ENCODE results near the gene ROCK2.

Gene ROCK2

GRCh38 chr2:11344342-11344955 lies at the start of gene ROCK2:
Gene ROCK2, minus strand, starts transcription at chr2:11344636. Its CDS starts 500 bp downstream, at chr2:11344136.
- peak; percentile 50 to 51 for DNase-seq

GRCh38 chr2:11393711-11394236 lies 49.3 kb upstream of the ROCK2 start:
- no peak for DNase-seq

GRCh38 chr2:11391942-11392266 lies 47.5 kb upstream of the ROCK2 start:
- DNase-seq, result no peak

GRCh38 chr2:11390399-11390658 lies 45.9 kb upstream of the ROCK2 start:
- DNase-seq, result no peak

DNA sequence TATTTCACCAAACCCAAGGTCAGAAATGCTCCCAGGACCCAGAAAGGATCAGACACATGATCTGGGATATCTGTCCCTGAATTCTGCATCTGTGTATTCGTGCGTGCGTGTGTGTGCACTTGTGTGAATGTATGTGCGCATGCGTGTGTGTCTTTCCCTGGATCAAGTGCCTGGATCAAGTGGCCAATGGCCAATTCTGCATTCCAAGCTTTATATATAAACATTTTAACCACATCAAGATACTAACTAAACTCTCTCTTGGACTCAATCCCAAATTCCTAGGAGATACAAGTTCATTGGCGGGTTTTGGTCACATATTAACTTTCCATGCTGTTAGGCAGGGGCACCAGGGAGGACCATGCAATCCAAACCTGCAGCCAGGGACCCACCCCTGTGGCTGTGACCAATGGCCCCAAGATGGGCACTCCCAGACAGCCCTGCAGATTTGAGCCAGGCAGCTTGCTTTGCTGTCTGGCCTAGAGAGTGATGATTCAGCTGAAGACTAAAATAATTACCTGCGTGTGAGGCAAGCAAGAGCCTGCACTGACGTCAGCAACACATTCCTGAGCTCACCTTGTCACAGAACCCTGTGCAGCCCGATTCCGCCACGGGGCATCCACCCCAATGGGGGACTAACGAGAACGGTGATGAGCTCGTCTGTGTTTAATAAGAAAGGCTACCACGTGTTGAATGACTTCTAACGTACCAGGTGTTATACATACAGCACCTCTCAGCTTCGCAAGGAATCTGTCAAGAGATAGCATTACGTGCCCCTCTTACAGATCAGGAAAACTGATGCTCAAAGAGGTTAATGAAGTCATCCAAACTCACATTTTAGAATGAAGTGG lies 45.3 kb upstream of the ROCK2 start:
- no peak for DNase-seq

- no peak for DNase-seq
Measured at GRCh38 chr2:11389052-11389420, 44.6 kb upstream of the ROCK2 start.

DNA sequence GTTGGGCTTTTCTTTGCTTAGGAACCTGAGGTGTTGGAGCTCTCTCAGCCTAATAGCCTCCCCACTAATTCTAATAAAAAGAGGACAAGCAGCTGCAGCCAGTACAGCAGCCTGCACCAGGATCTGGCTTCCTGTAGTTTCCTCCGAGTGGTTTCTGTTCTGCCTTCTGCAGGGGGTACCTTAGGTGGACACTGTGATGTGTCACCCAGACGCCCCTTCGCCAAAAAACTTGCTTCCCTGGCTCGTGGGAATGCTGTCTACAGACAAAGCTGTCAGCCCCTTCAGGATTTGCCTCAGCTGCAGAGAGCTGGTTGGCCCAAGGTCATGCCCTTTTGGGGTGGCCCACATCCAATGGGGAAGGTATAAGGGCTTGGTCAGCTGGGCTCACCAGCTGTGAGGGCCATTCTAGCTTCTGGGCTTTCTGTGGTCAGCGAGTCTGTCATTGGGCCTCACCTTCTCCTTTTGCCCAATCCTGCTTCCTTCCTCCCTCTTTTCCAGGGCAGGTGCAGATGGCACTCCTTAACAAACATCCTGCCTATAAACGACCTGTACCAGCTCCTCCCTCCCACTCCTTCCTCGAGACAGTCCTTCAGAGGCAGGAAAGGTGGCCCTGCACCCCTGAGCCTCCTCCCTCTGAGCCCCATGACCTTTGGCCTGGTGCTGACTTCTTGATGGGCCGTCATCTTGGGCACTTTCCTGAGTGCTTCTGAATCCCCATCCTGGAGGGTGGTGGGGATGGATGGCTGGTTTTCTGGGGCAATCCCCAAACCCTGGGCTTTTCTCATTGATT lies 44.0 kb upstream of the ROCK2 start:
- no peak for DNase-seq

DNA sequence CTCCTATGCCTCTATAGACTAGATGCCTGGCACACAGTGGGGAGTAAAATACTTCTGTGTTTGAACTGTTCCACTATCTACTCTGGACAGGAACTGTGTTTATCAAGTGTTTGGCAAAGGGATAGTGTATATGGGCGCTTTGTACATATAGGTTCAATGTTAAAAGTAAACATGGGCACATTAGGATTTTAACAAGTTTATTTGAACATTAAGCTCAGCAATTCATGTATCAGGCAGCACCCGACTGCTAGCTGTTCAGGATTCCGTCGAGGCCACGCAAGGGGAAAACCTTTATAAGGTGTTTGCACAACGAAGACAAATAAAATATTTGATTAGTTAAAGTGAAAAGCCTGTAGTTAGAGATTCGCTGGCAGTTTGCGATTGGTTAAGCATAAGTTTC lies 43.4 kb upstream of the ROCK2 start:
- no peak for DNase-seq

GRCh38 chr2:11387100-11387390 lies 42.6 kb upstream of the ROCK2 start:
- DNase-seq, result no peak

- DNase-seq, result no peak
Measured at GRCh38 chr2:11385847-11386246, 41.4 kb upstream of the ROCK2 start.

GRCh38 chr2:11385216-11385615 lies 40.8 kb upstream of the ROCK2 start:
- no peak for DNase-seq

GRCh38 chr2:11379558-11379957 lies 35.1 kb upstream of the ROCK2 start:
- no peak for DNase-seq

DNA sequence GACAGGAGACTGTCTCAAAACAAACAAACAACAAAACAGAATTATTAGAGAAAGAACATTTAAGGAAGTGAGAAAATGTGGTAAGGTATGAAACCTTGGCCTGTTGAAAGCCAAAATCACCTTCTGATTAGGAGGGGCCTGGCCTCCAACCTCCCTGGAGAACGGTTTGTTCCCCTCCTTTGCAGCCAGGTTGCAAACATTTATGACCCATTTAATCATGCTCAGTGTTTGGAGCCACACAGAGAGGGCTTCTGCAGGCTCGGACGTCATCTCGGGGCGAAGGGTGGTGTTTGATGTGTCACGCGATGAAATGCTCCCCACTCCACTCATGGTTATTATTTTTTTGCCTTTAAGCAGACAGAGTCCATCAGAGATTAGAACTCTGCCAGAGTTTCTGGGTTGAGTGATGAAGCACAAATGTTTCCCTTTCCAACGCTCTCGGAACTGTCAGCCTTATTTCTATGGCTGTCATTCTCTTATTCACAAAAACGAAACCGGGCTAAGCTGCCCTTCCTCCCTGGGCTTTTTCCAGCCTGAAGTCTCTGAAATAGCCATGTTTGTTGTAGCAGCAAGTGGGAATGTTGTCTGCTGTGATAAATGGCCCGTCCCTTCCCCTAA lies 33.6 kb upstream of the ROCK2 start:
- DNase-seq, result no peak

DNA sequence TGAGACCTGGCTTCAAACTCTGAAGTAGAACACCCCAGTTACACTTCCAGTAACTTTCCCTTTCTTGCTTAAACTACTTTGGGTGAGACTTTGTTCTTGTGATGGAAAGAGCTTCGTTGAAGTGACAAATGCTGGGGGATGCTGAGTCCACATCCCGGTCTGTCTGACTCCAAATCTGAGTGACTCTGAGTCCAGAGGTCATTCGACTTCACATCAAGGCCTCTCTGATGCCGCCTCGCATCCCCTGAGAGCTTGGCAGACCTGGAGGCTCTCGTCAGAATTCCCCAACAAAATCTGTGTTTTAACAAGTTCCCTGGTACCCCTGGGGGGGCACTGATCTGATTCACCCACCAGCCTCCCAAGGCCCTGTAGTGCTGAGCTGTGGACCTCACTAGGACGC lies 31.6 kb upstream of the ROCK2 start:
- DNase-seq, result no peak

- DNase-seq, result no peak
Measured at GRCh38 chr2:11375689-11376027, 31.2 kb upstream of the ROCK2 start.

DNA sequence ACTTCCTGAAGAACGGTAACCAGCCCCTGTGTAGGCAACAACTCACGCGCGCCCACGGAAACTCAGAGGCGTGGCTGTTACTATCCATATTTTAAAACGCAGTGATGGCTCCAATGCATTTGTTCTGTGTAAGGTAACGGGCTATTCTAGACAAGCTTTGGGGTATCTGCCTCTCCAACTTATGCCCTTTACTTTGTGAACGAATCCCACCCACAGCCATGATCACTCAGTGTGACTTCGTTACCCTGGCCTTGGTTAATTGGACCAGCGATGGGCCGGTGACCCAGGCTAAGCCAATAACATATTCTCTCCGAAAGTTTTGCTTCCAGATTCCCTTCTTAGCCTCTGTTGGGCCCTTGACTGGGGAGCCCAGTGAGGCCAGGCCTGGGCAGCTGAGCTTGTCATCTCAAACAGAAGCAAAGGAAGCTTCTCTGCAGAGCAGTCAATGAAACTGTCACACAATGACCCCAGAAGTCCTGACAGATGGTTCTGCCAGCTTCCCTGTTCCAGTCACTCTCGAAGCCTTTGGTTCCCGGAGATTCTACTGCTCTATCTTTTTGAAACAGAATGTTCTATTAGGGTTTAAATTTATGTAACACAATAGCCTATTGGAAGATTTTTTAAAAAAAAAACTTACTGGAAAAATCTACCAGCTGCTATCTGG lies 30.7 kb upstream of the ROCK2 start:
- no peak for DNase-seq

- no peak for DNase-seq
Measured at GRCh38 chr2:11373096-11373495, 28.7 kb upstream of the ROCK2 start.

DNA sequence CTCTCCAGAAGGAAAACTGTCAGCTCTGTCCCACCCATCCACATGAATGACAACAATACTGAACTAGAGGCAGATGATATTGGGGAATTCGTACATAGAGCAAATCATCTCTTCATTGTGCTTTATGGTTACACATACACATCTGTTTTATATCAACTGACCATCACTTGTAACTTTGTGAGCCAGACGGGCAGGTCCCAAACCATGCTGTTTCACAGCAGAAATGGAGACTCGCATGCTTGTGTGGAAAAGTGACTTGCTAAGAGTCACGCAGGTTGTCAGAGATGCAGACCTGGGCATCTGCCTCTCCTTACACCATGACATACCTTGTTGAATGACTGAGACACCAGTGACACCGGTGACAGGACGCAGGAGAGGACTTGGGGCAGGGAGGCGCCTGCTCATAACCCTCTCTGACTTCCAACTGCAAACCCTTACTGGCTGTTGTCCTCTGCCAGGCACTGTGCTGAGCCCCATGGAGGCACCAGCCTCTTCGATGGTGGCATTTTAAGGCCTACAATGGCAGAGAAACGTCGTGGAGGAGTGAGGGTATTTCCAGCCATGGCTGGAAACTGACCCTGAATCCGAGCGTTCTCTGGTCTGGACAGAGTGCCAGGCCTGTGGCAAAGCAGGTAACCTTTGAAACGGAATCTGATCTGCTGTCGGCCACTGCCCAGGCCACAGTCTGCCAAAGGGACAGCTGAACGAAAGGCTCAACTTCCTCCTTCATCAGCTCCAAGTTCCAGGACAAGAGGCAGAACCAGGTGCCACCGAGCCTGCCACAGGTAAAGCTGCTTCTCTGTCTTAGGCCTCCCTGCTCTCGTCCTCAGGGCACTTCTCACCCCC lies 26.9 kb upstream of the ROCK2 start:
- DNase-seq, result no peak

GRCh38 chr2:11370377-11371091 lies 26.1 kb upstream of the ROCK2 start:
- DNase-seq, result no peak

DNA sequence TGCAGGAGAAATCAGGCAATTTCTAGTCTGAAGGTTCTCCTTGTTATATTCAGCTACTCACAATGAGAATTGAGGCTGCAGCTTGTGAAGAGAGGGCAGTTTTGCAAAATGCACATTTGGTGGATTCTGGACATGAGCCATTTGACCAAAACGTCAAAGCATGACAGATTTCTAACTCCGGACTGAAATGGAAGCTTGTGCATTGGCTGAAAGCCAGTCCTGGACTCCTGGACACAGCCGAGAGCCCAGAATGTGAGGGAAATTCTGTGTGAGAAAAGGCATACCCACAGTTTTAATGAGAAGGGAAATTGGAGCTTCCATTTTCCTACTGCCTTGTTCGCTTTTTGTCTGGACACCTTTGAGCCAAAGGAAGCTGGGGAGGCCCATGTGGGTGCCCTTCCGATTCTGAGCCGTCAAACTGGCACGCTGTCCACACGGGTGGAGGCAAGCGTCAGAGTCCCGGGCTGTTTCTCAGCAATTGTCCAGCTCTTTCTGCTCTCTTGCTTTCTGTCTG lies 23.7 kb upstream of the ROCK2 start:
- no peak for DNase-seq

DNA sequence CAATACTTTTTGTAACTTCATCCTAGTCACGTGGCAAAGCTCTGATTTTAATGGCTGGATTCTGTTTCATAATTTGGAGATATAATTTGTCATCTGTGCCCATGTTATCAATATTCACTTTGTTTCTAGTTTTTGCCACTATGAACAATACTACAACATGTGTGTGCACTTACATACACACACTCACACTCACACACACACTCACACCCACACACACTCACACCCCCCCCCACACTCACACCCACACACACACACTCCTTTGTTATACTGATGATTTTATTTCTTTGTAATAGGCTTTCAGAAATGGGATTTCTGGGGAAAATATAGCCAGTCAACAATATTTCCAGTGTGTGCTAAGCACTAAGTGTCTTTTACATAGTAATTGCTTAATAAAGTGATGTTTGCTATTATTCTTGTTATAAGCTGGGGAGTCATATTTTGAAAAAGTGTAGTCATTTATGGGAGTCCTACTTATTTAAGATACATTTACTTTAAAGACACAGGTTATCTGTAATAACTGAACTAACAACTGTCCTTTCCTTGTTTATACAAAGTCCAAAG lies 22.8 kb upstream of the ROCK2 start:
- DNase-seq, result no peak

Measured in activated CD4-positive, alpha-beta T cell treated with anti-CD3 and anti-CD28 coated beads, Interleukin-2, amount 50 U/mL, for 4 hours (primary cell).